GM12874 (cell line): Measurements from ENCODE around the gene VPS18.

Source experiments
- TF ChIP-seq, protein P1 (sequence below): IDR thresholded peaks from 2 replicates; pipeline ENCODE4 v1.5.1; 2011; ENCODE audit warnings: low read depth, mild to moderate bottlenecking, control low read depth, low read length, moderate library complexity; ENCODE audit not compliant: insufficient read depth

VPS18 gene

DNA sequence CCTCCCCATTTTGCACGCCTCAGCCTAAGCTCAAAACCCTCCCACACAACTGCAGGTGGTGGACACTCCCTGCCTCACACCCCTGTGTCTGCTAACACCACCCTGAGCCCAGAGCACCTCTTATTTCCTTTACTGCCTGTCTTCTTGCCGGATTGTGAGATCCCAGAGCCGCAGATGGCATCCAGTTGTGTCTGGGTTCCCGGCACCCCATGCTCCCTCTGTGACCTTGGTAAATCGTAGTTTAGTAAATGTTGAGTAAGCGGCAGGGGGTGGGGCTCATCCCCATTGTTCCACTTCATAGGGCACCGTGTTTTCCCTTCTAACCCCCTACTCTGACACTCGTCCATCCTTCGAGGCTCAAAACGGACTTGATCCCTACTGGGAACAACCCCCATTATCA lies 35.5 kb upstream of the VPS18 start:
- TF ChIP-seq, protein P1, sequence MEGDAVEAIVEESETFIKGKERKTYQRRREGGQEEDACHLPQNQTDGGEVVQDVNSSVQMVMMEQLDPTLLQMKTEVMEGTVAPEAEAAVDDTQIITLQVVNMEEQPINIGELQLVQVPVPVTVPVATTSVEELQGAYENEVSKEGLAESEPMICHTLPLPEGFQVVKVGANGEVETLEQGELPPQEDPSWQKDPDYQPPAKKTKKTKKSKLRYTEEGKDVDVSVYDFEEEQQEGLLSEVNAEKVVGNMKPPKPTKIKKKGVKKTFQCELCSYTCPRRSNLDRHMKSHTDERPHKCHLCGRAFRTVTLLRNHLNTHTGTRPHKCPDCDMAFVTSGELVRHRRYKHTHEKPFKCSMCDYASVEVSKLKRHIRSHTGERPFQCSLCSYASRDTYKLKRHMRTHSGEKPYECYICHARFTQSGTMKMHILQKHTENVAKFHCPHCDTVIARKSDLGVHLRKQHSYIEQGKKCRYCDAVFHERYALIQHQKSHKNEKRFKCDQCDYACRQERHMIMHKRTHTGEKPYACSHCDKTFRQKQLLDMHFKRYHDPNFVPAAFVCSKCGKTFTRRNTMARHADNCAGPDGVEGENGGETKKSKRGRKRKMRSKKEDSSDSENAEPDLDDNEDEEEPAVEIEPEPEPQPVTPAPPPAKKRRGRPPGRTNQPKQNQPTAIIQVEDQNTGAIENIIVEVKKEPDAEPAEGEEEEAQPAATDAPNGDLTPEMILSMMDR: no peak

DNA sequence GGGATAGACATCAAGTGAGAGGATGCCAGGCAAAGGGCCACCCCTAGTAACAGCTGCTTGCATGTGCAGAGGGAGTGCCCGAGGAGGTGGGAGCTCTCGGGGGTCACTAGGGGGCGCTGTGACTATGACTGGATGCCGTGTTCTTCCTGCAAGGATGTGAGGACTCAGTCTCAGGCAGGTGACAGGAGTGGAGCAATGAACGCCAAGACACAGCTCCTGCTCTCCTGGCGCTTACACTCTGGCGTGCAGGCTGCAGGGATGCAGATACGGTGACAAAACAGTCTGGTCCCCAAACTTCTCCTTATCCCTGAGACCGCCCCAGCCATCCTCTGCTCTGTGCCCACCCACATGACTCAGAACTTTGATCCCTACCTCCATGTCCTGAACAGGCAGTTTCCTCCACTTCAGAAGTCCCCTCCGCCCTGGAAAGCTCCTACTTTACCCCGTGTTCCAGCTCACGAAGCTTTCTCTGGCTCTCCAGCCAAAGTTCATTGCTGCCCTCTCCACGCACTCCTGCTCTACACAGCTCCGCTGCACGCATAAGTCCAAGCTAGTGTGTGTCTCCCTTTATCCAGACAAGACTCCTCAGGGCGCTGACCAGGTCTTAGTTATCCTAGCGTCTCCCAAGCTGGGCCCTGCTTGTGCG lies 34.9 kb upstream of the VPS18 start:
- TF ChIP-seq, protein P1: peak; percentile 95

DNA sequence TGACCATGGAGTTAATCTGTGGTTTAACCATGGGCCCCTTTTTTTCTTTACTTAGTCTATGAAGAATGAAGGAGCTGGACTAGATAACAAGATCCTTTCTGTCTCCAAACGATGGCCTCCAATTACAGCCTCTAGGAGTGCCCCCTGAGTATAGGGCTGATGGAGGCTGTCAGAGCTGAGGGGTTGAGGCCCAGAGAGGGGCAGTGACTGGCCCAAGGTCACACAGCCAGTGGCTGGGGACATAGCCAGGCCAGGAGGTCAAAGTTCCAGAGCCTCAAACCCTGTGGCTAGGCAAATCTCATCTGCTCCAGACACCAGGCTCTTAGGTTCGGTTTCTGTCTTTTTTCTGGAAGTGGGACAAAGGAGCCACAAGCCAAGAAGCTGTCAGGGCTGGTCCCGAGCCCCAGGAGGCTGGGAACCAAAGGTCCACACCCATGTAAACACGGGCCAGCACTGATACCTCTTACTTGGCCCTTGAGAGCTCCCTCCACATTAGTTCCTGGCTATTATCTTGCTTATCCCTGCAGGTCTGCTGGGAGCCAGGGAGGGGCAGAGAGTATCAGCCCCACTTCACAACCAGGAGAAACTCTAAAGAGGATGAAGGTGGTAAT lies 30.5 kb upstream of the VPS18 start:
- TF ChIP-seq, protein P1: no peak

DNA sequence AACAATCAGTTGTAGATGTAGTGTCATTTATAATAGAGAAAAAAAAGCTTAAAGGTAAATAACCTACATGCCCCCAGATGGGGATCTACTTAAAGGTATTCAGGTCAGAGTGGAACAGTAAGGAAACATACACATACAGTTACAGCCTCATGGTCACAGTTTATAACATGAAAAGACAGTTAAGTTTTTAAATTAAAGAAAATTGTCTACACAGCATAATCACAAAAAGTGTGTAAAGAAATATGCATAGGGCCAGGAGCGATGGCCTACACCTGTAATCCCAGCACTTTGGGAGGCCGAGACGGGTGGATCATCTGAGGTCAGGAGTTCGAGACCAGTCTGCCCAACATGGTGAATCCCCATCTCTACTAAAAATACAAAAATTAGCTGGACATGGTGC lies 27.1 kb upstream of the VPS18 start:
- TF ChIP-seq, protein P1: no peak

DNA sequence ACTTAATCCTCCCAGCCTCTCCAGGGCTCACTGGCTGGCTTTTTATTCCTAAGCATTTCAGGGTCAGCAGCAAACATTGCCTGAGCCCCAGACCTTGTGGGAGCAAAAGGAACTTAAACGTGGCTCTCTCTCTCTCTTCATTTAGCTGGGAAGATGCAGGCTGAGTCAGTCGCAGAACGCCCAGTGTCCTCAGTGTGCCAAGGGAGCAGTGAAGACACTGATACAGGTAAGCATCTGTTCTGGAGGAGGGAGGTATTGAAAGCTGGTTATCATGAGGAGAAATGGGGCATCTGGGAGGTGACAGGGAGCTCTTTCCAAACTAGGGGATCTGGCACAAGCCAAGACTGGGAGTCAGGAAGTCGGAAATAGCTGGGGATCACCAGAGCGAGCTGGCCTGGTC lies 24.6 kb upstream of the VPS18 start:
- TF ChIP-seq, protein P1: no peak

DNA sequence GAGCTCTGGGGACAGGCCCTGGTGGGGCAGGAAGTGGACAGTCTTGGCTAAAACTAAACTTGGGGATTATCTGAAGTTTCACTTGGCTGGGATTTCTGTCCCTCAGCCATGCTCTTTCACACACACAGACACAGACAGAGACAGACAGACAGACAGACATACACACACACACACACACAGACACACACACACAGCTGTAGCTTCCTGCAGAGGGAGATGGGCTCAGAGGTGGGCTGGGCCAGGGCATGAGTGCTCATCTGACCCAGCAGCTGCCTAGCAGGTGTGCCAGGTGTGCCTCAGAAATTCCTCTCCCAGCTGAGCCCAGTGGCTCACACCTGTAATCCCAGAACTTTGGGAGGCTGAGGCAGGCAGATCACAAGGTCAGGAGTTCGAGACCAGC lies 23.5 kb upstream of the VPS18 start:
- TF ChIP-seq, protein P1: no peak

DNA sequence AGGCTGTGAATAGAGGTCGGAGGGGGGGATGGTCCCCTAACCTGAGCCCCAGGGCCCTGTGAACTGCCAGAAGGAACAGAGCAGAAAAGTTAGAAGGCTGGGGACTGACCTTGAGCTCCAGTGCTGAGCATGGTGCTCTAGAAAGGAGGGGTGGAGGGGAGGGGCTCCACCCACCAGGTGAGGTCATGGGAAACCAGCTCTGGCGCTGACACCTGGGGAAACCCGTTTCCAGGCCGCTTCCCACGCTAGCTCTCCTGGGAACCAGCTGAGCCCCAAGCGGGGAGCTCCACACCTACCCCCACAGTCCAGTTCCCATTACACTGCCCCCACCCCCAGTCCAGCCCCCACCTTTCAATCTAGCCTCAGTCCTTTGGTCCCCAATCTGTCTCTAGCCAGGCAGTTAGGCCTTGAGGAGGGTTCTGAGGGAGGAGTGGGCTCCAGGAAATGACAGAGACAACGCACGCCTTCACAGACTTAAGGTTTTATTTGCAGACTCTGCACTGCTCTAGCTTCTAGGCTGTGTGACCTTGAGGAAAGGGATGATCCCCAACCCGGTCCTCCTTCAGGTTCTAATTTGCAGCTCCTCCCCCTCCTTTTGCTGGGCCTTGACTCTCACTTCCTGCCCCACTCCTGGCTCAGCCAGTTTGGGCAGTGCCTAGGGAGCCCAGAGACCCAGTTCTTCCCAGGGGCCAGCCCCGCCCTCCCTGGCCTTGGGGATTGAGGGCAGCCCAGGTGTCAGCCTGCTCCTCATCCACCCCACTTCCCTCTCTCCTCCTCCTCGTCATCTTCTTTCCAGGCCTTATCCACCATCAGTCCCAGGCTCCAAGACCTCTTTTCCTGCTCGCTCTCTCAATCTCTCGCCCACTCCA lies 22.3 kb upstream of the VPS18 start:
- TF ChIP-seq, protein P1: no peak
